Activated CD4-positive, alpha-beta T cell treated with anti-CD3 and anti-CD28 coated beads for 24 hours (primary cell): ENCODE data around the gene RNF135.
"Not testable (repeated sequence)": the region's sequence is repeated elsewhere in the genome, so short reads cannot be mapped to it uniquely, and the experiment has no call there.

ENCODE experiments used
- DNase-seq, 2 donors: peaks; one replicate each; pipeline ENCODE4 v3.0.0-alpha.2; 2020; ENCODE audit warnings: low read depth in 2 of 2

RNF135 gene

GRCh38 chr17:31003225-31003866 is 32.5 kb downstream of the RNF135 start:
- DNase-seq, result no peak

GRCh38 chr17:31004160-31004559 is 33.3 kb downstream of the RNF135 start:
- DNase-seq, result no peak

GRCh38 chr17:31007695-31008373 is 37.0 kb downstream of the RNF135 start:
- DNase-seq, result no peak

- DNase-seq, result peak; percentile 13 to 34
Observed at GRCh38 chr17:31008374-31009041, 37.7 kb downstream of the RNF135 start.

- DNase-seq, result peak in 1 of 2 donors; percentile 2
Observed at GRCh38 chr17:31009042-31009702, 38.3 kb downstream of the RNF135 start.

- not testable (repeated sequence) for DNase-seq
Observed at GRCh38 chr17:31010014-31010413, 39.2 kb downstream of the RNF135 start.

- DNase-seq, result no peak
Observed at GRCh38 chr17:31013844-31014243, 43.0 kb downstream of the RNF135 start.

- DNase-seq, result no peak
Observed at GRCh38 chr17:31015639-31016038, 44.8 kb downstream of the RNF135 start.

- no peak for DNase-seq
Observed at GRCh38 chr17:31019004-31019403, 48.2 kb downstream of the RNF135 start.

- DNase-seq, result not testable (repeated sequence)
Observed at GRCh38 chr17:31023171-31023570, 52.3 kb downstream of the RNF135 start.

- no peak for DNase-seq
Observed at GRCh38 chr17:31031841-31032240, 61.0 kb downstream of the RNF135 start.

- DNase-seq, result not testable (repeated sequence)
Observed at GRCh38 chr17:31035611-31036010, 64.8 kb downstream of the RNF135 start.

GRCh38 chr17:31040837-31041236 is 70.0 kb downstream of the RNF135 start:
- DNase-seq, result not testable (repeated sequence)

- DNase-seq, result not testable (repeated sequence)
Observed at GRCh38 chr17:31042378-31042777, 71.5 kb downstream of the RNF135 start.

- DNase-seq, result not testable (repeated sequence)
Observed at GRCh38 chr17:31046856-31047425, 76.1 kb downstream of the RNF135 start.

GRCh38 chr17:31048142-31048541 is 77.3 kb downstream of the RNF135 start:
- DNase-seq, result no peak

GRCh38 chr17:31048780-31049179 is 77.9 kb downstream of the RNF135 start:
- DNase-seq, result no peak
